Inferior parietal cortex (tissue), 1 donor: Measurements from ENCODE around the gene ANO9.

Experiments used
- DNase-seq: peaks from one replicate; pipeline ENCODE4 v3.0.0-alpha.2; 2016; ENCODE audit errors: extremely low spot score

ANO9 gene

DNA sequence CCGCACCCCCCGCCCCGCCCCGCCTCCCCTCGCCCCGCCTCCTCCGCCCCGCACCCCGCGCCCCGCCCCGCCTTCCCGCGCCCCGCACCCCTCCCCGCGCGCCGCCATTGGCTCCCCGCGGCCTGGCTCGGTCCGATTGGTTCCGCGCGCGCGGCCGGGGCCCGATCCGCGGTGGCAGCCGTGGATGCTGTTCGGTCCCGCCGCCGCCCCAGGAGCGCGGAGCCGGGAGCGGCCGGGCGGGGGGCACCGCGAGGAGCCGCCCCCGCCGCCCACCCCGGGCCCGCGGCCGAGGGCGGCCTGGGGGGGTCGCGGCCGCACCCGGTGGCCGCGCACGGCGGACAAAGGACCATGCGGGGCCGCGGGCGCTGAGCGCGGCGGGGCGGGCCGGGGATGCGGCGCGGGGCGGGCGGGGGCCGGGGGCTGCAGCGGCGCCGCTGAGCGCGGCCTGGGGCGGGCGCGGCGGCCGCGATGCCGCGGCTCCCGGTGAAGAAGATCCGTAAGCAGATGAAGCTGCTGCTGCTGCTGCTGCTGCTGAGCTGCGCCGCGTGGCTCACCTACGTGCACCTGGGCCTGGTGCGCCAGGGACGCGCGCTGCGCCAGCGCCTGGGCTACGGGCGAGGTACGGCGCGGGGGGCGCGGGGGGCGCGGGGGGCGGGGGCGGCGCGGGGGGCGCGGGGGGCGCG, 72.3 kb downstream of the ANO9 start, which contains the start of gene B4GALNT4:
TSS of gene B4GALNT4 (plus strand) at position 164 of the 683 bp plus-strand sequence. CDS start at position 469, 305 bp downstream.
- DNase-seq, result no peak

DNA sequence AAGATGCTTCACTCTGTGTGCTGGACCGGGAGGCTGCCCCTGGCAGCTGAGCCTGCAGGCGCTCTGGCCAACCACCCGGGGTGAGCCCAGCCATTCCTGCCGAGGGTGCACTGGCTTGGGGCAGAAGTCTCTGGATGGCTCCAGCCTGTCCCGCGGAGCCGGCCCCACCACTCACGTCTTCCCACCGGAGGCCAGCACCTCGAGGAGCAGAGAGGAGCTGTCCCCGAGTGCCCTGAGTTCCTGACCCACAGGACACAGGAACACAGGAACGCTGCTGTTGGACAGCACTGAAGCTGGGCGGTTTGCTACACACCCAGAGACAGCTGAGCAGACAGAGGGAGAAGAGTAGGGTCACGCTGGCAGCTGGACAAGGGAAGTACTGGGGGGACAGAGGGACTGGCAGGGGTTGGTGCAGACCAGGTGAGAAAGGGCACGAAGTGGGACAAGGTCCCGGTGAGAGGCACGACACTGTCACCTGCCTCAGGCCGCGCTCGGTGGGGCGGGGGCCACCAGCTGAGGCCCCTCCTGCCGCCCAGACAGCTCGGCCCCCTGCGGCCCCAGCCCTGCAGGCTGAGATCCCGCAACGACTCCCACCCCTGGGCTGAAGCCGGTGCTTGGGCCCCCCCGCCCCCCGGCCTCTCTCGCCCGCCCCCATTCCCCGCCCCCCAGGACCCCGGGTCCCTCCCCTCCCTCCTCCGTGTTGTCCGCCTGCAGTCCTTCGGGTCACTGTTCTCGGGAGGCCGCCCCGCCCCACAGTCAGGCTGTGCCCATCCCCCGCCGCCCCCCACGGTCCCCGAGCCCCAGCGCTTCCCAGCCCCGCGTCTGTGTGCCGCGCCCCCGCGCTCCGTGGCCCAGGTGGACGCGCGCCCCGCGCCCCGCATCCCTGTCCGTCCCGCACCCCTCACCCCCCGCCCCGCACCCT, 73.1 kb downstream of the ANO9 start:
- DNase-seq, result no peak

DNA sequence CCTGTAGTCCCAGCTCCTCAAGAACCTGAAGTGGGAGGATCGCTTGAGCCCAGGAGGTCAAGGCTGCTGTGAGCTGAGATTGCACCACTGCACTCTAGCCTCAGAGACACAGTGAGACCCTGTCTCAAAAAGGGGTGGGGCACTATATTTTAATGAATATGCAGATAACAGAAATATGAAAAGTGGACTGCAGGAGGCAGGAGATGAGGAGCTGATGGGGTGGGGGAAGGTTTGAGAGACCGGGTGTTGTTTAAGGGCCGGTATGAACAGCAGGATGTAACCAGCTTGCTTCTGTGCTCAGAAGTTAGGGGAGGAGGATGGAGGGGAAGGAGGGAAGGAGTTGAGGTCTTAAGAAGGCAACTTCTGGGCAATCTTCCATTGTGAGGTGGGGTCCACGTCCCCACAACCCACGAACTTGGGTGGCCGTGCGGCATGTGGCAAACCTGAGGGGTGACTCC, 73.8 kb downstream of the ANO9 start:
- no peak for DNase-seq
